Fibroblast of skin of right quadriceps (primary cell): Measurements from ENCODE around the gene RAD54L.
A peak's percentile ranks its signal among the peaks of the same experiment; 100 is the strongest.
"Not testable (repeated sequence)": the region's sequence is repeated elsewhere in the genome, so short reads cannot be mapped to it uniquely, and the experiment has no call there.

Source experiments
- DNase-seq: peaks from one replicate; pipeline ENCODE4 v3.0.0-alpha.2; 2013

Gene RAD54L

DNA sequence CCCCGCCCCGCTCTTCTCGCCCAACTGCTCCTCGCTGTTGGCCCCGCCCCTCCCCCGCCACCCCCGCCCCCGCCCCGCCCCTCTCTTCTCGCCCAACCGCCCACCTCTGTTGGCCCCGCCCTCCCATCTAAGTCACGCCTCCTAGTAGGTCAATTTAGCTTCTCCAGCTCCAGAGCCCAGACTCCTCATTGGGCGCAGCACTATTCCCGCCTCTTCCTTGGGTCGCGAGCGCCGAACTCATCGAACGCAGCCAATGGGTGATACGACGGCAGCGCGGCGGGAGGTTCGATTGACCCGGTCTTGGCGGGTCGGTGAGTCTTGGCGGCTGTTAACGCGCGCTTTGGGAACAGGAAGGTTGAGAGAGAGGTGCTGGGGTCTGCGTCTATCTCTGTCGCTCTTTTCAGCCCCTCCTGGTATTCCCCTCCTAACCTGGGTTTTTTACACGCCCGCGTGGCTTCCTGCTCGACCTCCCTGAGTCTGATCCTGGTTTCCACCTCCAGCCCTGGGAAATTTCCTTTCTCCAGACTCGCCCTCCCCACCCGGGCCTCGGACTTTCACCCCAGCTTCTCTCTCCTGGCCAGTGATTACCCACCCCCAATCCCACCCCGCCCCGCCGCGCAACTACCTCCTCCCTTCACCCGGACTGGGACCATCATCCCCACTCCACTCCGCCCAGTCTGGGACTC is at the start of gene RAD54L:
RAD54L (plus strand) TSS at position 328 of the 686 bp plus-strand sequence. CDS start 643 bp downstream, outside the sequence.
- peak; percentile 99 for DNase-seq

- DNase-seq: peak; percentile 63
Observed at GRCh38 chr1:46197964-46198811, 49.4 kb upstream of the RAD54L start, which contains the start of gene POMGNT1. POMGNT1 (minus strand) TSS chr1:46198434; CDS start chr1:46197821, 613 bp downstream.

- no peak for DNase-seq
Observed at GRCh38 chr1:46199233-46199749, 48.3 kb upstream of the RAD54L start.

DNA sequence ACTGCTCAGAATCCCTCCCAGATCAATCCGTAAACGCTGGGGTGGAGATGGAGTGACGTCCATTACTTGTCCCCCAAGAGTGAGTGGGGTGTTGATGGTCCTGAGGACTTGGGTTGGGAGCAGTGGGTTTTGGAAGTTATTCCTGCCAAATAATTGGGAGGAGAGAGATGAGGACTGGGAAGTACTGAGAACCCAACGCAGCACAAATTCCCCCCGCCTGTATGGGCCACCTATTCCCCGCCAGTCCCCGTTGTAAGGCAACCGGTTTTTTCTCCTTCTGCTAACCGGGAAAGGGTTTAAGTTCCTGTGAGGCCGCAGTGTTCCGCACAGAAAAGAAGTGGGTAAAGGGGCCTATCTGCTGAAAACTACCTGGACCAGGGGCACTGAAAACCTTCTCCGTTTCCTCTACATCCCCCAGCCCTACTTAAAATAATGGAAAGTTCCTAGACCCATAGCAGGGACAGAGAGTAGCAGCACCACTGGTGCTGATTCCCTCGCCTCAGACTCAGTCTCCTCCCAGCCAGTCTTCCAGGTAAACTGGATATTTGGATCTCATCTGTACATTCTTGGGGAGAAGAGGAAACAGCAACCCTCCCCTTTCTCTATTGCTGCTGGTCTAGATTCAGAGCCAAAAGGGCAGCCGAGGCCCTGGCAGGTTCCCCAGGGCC is 43.7 kb upstream of the RAD54L start:
- DNase-seq: no peak

- DNase-seq: no peak
Observed at GRCh38 chr1:46204406-46204742, 43.2 kb upstream of the RAD54L start.

- DNase-seq: no peak
Observed at GRCh38 chr1:46205141-46205540, 42.4 kb upstream of the RAD54L start.

GRCh38 chr1:46205791-46206190 is 41.8 kb upstream of the RAD54L start:
- DNase-seq: no peak

- DNase-seq: no peak
Observed at GRCh38 chr1:46206399-46206798, 41.2 kb upstream of the RAD54L start.

DNA sequence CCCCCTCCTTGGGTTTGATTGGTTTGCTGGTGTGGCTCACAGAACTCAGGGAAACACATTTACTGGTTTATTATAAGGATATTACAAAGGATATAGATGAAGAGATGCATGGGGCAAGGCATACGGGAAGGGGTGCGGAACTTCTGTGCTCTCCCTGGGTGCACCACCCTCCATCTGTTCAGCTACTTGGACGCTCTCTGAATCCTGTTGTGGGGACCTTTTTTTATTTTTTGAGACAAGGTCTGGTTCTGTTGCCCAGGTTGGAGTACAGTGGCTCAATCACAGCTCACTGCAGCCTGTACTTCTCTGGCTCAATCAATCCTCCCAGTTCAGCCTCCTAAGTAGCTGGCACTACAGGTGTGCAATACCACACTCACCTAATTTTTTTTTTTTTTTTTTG is 37.0 kb upstream of the RAD54L start:
- no peak for DNase-seq

GRCh38 chr1:46211051-46211450 is 36.5 kb upstream of the RAD54L start:
- no peak for DNase-seq

GRCh38 chr1:46215504-46215903 is 32.1 kb upstream of the RAD54L start:
- no peak for DNase-seq

GRCh38 chr1:46218443-46218842 is 29.1 kb upstream of the RAD54L start:
- DNase-seq: no peak

DNA sequence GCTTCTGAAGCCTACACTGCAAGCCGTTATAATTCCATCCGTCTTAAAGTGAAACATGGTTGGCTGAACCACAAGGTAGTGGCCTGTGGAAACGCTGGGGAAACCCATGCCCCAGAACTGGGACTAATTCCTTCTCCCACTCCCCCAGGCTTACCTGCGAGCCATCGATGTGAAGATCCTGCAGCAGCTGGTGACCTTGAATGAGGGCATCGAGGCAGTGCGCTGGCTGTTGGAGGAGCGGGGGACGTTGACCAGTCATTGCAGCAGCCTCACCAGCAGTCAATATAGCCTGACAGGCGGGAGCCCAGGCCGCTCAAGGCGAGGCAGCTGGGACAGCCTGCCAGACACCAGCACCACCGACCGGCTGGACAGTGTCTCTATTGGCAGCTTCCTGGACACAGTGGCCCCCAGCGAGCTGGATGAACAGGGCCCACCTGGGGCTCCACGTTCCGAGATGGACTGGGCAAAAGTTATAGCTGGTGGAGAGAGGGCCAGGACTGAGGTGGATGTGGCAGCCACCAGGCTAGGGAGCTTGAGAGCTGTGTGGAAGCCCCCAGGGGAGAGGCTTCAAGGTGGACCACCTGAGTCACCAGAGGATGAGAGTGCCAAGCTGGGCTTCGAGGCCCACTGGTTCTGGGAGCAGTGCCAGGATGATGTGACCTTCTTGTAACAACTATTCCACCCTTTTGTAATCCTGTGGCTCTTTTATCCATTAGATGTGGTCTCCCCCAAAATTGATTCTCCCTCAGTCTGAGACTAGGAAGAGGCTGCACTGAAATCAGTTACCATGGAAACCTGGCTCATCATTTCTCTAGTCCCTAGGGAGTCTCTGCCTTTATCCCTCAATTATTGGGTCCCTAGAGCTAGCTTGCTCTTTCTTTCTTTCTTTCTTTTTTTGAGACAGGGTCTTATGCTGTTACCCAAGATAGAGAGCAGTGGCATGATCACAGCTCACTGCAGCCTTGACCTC is 27.7 kb upstream of the RAD54L start:
- DNase-seq: peak; percentile 10

- no peak for DNase-seq
Observed at GRCh38 chr1:46220808-46221207, 26.8 kb upstream of the RAD54L start.

DNA sequence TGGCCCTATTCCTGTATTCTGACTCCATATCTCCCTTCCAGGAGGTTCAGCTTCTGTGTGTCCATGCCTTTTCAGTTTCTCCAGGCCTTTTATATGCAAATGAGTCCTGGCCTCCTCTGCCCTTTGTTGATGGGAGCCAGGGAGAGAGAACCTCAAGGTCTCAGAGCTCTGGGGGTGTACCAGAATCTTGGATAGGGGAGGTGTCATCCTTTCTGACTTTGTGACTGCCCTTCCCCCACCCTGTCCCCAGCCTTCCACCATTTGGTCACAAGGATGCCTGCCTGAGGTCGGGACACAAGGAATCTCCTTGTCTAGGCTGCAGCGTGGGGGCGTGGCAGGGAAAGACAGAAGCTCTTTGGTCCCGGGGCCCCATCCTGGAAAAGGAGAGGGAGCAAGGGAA is 25.8 kb upstream of the RAD54L start:
- DNase-seq: no peak

- DNase-seq: not testable (repeated sequence)
Observed at GRCh38 chr1:46223055-46223454, 24.5 kb upstream of the RAD54L start.

DNA sequence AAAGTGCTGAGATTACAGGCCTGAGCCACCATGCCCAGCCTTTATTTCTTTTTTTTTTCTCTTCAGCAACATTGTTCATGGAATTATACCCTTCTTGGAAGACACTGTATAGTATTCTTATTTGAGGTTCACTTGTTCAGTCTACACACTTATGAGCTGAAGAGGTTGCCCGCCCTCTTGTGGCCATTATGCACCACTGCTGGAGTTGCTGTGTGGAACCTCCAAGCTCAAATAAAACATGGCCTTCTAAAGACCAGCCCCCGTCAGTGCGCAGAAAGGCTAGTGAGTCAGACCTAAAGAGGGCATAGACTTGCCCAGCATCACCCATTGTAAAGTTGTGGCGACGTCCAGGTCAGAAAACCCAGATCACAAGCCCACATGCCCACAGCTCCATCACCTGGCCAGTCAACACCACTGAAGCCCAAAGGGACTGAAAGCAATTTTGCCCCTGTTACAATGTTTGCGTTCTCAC is 24.1 kb upstream of the RAD54L start:
- peak; percentile 83 for DNase-seq

- DNase-seq: no peak
Observed at GRCh38 chr1:46224966-46225365, 22.6 kb upstream of the RAD54L start.

DNA sequence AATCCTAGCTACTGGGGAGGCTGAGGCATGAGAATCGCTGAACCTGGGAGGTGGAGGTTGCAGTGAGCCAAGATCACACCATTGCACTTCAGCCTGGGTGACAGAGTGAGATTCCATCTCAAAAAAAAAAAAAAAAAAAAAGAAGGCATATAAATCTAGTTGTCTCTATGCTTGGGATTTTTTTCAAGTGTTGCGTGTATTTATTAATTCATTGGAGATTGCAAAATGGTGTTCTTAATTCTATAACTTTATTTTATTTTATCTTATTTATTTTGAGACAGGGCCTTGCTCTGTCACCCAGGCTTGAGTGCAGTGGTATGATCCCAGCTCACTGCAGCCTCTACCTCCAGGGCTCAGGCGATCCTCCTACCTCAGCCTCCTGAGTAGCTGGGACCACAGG is 16.3 kb upstream of the RAD54L start:
- not testable (repeated sequence) for DNase-seq

DNA sequence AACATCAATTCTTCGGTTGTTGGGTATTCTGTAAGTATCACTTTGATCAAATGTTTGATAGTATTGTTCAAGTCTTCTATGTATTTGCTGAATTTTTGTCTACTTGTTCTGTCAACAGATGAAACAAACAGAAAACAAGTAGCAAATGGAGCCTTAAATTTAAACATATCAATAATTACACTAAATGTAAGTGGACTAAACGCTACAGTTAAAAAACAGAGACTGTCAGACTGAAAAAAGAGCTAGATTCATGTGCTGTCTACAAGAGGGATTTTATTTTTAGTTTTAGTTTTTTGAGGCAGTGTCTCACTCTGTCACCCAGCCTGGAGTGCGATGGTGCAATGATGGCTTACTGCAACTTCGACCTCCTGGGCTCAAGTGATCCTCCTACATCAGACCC is 10.7 kb upstream of the RAD54L start:
- no peak for DNase-seq

DNA sequence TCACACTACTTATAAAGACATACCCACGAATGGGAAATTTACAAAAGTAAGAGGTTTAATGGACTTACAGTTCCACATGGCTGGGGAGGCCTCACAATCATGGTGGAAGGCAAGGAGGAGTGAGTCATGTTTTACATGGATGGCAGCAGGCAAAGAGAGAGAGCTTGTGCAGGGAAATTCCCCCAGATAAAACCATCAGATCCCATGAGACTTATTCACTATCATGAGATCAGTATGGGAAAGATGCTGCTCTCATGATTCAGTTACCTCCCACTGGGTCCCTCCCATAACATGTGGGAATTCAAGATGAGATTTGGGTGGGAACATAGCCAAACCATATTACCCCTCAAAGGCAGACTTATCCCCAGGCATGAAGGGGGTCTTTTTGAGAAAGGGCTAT is 8.7 kb upstream of the RAD54L start:
- DNase-seq: peak; percentile 68

DNA sequence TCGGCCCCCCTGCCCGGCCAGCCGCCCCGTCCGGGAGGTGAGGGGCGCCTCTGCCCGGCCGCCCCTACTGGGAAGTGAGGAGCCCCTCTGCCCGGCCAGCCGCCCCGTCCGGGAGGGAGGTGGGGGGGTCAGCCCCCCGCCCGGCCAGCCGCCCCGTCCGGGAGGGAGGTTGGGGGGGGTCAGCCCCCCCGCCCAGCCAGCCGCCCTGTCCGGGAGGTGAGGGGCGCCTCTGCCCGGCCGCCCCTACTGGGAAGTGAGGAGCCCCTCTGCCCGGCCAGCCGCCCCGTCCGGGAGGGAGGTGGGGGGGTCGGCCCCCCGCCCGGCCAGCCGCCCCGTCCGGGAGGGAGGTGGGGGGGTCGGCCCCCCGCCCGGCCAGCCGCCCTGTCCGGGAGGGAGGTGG is 5.8 kb upstream of the RAD54L start:
- DNase-seq: not testable (repeated sequence)
